Lower lobe of right lung (tissue), 2 donors: Measurements from ENCODE around the gene HENMT1. TPM values are rescaled to one million over a fixed set of nuclear protein-coding genes. Genes with fewer than 3 reads are reported as not detected.
"Not testable (repeated sequence)": the region's sequence is repeated elsewhere in the genome, so short reads cannot be mapped to it uniquely, and the experiment has no call there.

Source experiments
- ATAC-seq, 2 donors: fragments of 200-7000 bp; cut with Tn5 transposase; one replicate each; pipeline ENCODE4 v1.9.1; 2020 to 2022; ENCODE audit warnings: mild to moderate bottlenecking in 2 of 2, moderate library complexity in 2 of 2
- DNase-seq: peaks from one replicate; pipeline ENCODE4 v3.0.0-alpha.2; 2020
- H3K27ac ChIP-seq: fragments of 200-600 bp; one replicate; pipeline ENCODE4 v1.8.0; 2022
- H3K27me3 ChIP-seq: fragments of 200-600 bp; one replicate; pipeline ENCODE4 v1.8.0; 2022; ENCODE audit warnings: low read depth
- H3K36me3 ChIP-seq: fragments of 200-600 bp; one replicate; pipeline ENCODE4 v1.8.0; 2022; ENCODE audit warnings: mild to moderate bottlenecking
- H3K4me1 ChIP-seq: fragments of 200-600 bp; one replicate; pipeline ENCODE4 v1.8.0; 2022
- H3K4me3 ChIP-seq: fragments of 200-600 bp; one replicate; pipeline ENCODE4 v1.8.0; 2022; ENCODE audit warnings: mild to moderate bottlenecking
- H3K9me3 ChIP-seq: fragments of 200-600 bp; one replicate; pipeline ENCODE4 v1.8.0; 2022
- intact Hi-C: fragments of 100-400 bp; cut with DNase I; formaldehyde crosslinking; loops from one replicate; pipeline ENCODE4 v1.11.0; 2022
- total RNA-seq: library from RNA; stranded (reverse); fragmentation: NEBNext Ultra II Directional; extraction: Animal tissue kit (Norgen Biotek cat#: 25700); gene quantifications from one replicate; pipeline ENCODE4 v1.2.1, GENCODE V29; 2021
- TF ChIP-seq, protein P1 (sequence below): fragments of 200-600 bp; IDR thresholded peaks from one replicate; pipeline ENCODE4 v1.8.0; 2022; ENCODE audit warnings: antibody characterized with exemption, mild to moderate bottlenecking
- donor health status: DM: no; HTN: yes; CAD: no; lungs with severe emphysema.

Gene HENMT1
- total RNA-seq, 1 donor from 2014 or later = 6.5 TPM

DNA sequence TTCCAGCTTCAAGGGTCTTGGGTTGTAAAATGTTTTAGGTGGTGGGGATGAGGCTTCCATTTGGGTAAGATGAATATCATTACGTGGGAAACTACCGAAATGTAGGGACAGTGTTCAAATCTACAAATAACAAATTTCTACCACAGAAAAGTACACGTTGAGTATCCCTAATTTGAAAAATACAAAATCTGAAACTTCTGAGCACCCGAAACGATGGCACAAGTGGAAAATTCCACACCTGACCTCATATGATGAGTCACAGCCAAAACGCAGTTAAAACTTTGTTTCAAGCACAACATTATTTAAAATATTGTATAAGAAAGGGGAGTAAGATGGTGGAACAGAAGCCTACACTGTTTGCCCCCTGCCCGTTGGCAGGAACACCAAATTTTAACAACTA is 8.8 kb upstream of the HENMT1 start:
- no peaks in the 10 kb centered on the region for H3K27me3 ChIP-seq
- TF ChIP-seq, protein P1, sequence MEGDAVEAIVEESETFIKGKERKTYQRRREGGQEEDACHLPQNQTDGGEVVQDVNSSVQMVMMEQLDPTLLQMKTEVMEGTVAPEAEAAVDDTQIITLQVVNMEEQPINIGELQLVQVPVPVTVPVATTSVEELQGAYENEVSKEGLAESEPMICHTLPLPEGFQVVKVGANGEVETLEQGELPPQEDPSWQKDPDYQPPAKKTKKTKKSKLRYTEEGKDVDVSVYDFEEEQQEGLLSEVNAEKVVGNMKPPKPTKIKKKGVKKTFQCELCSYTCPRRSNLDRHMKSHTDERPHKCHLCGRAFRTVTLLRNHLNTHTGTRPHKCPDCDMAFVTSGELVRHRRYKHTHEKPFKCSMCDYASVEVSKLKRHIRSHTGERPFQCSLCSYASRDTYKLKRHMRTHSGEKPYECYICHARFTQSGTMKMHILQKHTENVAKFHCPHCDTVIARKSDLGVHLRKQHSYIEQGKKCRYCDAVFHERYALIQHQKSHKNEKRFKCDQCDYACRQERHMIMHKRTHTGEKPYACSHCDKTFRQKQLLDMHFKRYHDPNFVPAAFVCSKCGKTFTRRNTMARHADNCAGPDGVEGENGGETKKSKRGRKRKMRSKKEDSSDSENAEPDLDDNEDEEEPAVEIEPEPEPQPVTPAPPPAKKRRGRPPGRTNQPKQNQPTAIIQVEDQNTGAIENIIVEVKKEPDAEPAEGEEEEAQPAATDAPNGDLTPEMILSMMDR = no peak

DNA sequence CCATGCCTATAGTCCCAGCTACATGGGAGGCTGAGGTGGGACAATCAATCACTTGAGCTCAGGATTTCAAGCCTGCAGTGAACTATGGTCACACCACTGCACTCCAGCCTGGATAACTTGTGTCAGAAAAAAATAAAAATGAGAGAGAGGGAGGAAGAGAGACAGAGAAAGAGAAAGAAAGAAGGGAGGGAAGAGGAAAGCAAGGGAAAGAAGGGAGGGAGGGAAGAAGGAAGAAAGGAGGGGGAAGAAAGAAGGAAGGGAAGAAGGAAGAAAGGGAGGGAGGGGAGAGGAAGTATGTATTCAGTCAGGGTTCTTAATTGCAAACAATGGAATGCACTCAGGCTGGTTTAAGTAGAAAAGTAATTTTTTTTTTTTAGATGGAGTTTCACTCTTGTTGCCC is 7.9 kb upstream of the HENMT1 start:
- Histone ChIP-seq H3K36me3 (no peaks in the 10 kb centered on the region), H3K9me3 (no peaks in the 10 kb centered on the region), H3K4me3 (no peak overlapping the region), H3K27me3 (no peaks in the 10 kb centered on the region), H3K4me1 (no peaks in the 10 kb centered on the region), H3K27ac (no peak overlapping the region)
- intact Hi-C loops = no loop called here
- DNase-seq (no peak), ATAC-seq (no peak)
- TF ChIP-seq, protein P1 = no peak

More for the DNA sequence above, 8.8 kb upstream of the HENMT1 start:
- H3K4me1 ChIP-seq = no peaks in the 10 kb centered on the region
- no peaks in the 10 kb centered on the region for H3K36me3 ChIP-seq
- no peaks in the 10 kb centered on the region for H3K9me3 ChIP-seq
- no peak for ATAC-seq
- intact Hi-C loops = no loop called here
- no peak overlapping the region for H3K4me3 ChIP-seq
- no peak for DNase-seq
- no peak overlapping the region for H3K27ac ChIP-seq

DNA sequence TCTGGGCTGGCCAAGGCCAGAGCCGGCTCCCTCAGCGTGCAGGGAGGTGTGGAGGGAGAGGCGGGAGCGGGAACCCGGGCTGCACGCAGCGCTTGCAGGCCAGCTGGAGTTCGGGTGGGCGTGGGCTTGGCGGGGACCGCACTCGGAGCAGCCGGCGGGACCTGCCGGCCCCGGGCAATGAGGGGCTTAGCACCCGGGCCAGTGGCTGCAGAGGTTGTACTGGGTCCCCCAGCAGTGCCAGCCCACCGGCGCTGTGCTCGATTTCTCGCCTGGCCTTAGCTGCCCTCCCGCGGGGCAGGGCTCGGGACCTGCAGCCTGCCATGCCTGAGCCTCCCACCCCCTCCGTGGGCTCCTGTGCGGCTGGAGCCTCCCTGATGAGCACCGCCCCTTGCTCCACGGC is 6.5 kb upstream of the HENMT1 start:
- H3K27me3 ChIP-seq, H3K4me3 ChIP-seq, H3K4me1 ChIP-seq, intact Hi-C loops, H3K36me3 ChIP-seq, ATAC-seq, H3K9me3 ChIP-seq, DNase-seq, H3K27ac ChIP-seq: not testable (repeated sequence)

DNA sequence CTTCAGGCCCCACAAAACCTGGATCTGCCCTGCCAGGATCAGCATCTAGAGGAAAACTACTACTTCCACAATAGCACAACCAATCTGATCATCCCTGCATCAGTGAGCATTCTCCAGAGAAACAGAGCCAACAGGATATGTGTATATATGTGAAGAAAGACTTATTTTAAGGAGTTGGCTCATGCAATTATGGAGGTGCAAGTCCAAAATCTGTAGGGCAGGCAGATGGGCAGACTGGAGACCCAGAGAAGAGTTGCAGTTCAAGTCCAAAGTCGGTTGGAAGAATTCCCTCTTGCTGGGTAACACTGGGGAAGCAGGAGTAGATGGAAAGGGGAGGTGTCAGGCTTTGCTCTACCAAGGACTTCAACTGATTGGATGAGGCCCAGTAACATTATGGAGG is 4.9 kb upstream of the HENMT1 start:
- no peak overlapping the region for H3K27ac ChIP-seq
- TF ChIP-seq, protein P1 = no peak
- no peak for ATAC-seq
- DNase-seq = no peak
- H3K27me3 ChIP-seq = no peaks in the 10 kb centered on the region
- no peaks in the 10 kb centered on the region for H3K4me1 ChIP-seq
- intact Hi-C loops = no loop called here
- no peak overlapping the region for H3K4me3 ChIP-seq
- H3K36me3 ChIP-seq = no peaks in the 10 kb centered on the region
- H3K9me3 ChIP-seq = no peaks in the 10 kb centered on the region

DNA sequence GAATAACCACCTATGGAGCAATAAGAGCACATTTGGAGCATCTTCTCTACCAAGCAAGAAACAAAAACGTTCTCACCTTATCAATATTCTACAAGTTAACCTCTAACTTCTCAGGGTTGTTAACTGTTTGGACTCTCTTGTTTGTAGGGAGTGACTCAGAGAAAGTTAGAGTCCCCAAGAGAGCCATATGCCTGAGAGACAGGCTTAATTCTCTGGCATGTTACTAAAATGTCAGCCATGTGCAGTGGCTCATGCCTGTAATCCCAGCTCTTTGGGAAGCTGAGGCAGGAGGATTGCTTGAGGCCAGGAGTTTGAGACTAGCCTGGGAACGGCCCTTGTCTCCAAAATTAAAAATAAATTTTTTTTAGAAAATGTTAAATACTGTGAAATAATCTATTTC is 4.2 kb upstream of the HENMT1 start:
- intact Hi-C loops = no loop called here
- ATAC-seq = no peak
- TF ChIP-seq, protein P1 = no peak
- H3K27ac ChIP-seq = no peak overlapping the region
- no peak for DNase-seq
- no peaks in the 10 kb centered on the region for H3K4me1 ChIP-seq
- no peaks in the 10 kb centered on the region for H3K27me3 ChIP-seq
- no peaks in the 10 kb centered on the region for H3K36me3 ChIP-seq
- H3K9me3 ChIP-seq = no peaks in the 10 kb centered on the region
- no peak overlapping the region for H3K4me3 ChIP-seq

DNA sequence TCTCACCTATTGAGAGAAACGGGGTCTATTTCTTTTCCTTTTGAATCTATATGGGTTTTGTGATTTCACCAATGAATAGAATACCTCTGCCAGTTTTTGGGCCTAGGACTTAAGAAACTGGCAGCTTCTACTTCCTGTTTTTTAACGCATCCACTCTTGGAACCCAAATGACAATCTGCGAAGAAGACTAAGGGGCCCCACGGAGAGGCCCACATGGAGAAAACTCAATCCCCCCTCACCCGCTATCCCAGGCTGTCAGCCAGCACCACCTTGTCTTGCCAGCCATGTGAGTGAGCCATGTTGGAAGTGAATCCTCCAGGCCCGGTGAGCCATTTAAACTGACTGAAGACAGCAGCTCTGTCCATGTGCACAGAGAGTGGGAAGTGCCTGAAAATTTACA is 3.6 kb upstream of the HENMT1 start:
- H3K27me3 ChIP-seq = no peaks in the 10 kb centered on the region
- ATAC-seq = no peak
- H3K4me3 ChIP-seq = no peak overlapping the region
- no peaks in the 10 kb centered on the region for H3K36me3 ChIP-seq
- no peak for DNase-seq
- TF ChIP-seq, protein P1 = no peak
- no peaks in the 10 kb centered on the region for H3K4me1 ChIP-seq
- intact Hi-C loops = no loop called here
- no peaks in the 10 kb centered on the region for H3K9me3 ChIP-seq
- no peak overlapping the region for H3K27ac ChIP-seq
